ENCODE data around the gene INAFM1.

Gene INAFM1

GRCh38 chr19:47229676-47230053, 45.0 kb upstream of the INAFM1 start:
- peaks cover 10% of the 10 kb centered on the region for H3K36me3 ChIP-seq (ENCODE audit: control insufficient read depth, low read length)
- H3K4me2 ChIP-seq (ENCODE audit: low read length), result peak overlapping the region; percentile 99
- no peaks in the 10 kb centered on the region for H4K20me1 ChIP-seq (ENCODE audit: control insufficient read depth, insufficient read depth, low read depth, low read length)
- H3K79me2 ChIP-seq (ENCODE audit: control insufficient read depth, low read length), result peaks cover 5% of the 10 kb centered on the region; the same call in 1 of the 2 replicates
- TF ChIP-seq EZH2phosphoT487 (IDR thresholded peaks at IDR 0.05; ENCODE audit: borderline replicate concordance, low read length), result no peak
- TF ChIP-seq, protein P1, sequence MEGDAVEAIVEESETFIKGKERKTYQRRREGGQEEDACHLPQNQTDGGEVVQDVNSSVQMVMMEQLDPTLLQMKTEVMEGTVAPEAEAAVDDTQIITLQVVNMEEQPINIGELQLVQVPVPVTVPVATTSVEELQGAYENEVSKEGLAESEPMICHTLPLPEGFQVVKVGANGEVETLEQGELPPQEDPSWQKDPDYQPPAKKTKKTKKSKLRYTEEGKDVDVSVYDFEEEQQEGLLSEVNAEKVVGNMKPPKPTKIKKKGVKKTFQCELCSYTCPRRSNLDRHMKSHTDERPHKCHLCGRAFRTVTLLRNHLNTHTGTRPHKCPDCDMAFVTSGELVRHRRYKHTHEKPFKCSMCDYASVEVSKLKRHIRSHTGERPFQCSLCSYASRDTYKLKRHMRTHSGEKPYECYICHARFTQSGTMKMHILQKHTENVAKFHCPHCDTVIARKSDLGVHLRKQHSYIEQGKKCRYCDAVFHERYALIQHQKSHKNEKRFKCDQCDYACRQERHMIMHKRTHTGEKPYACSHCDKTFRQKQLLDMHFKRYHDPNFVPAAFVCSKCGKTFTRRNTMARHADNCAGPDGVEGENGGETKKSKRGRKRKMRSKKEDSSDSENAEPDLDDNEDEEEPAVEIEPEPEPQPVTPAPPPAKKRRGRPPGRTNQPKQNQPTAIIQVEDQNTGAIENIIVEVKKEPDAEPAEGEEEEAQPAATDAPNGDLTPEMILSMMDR (IDR thresholded peaks at IDR 0.05; ENCODE audit: low read depth, low read length, poor library complexity, severe bottlenecking), result no peak
- no peaks in the 10 kb centered on the region for H3K9me2 ChIP-seq (replicated peaks; ENCODE audit: control insufficient read depth, low read length)
- peaks cover 7% of the 10 kb centered on the region for H3K27me3 ChIP-seq (ENCODE audit: control insufficient read depth, low read length)
- peaks cover 64% of the 10 kb centered on the region for H3K4me1 ChIP-seq (ENCODE audit: control insufficient read depth, low read length)
- H3K4me3 ChIP-seq (ENCODE audit: low read length), result peak overlapping the region; percentile 79
- no peaks in the 10 kb centered on the region for H3K9me3 ChIP-seq (ENCODE audit: control insufficient read depth, insufficient read depth, low read length)
- peaks cover 32% of the 10 kb centered on the region for H3F3A ChIP-seq (ENCODE audit: control insufficient read depth, insufficient read depth)
- peak overlapping the region; percentile 95 for H3K27ac ChIP-seq (ENCODE audit: low read depth, low read length)

GRCh38 chr19:47230054-47230920, 44.4 kb upstream of the INAFM1 start:
- H3K4me1 ChIP-seq (ENCODE audit: control insufficient read depth, low read length), result peaks cover 62% of the 10 kb centered on the region
- H3K79me2 ChIP-seq (ENCODE audit: control insufficient read depth, low read length), result peaks cover 5% of the 10 kb centered on the region; the same call in 1 of the 2 replicates
- peaks cover 8% of the 10 kb centered on the region for H3K36me3 ChIP-seq (ENCODE audit: control insufficient read depth, low read length)
- H3K4me2 ChIP-seq (ENCODE audit: low read length), result peak overlapping the region; percentile 99
- H3K27ac ChIP-seq (ENCODE audit: low read depth, low read length), result peak overlapping the region; percentile 95
- no peaks in the 10 kb centered on the region for H3K9me3 ChIP-seq (ENCODE audit: control insufficient read depth, insufficient read depth, low read length)
- TF ChIP-seq EZH2phosphoT487 (IDR thresholded peaks at IDR 0.05; ENCODE audit: borderline replicate concordance, low read length), result no peak
- TF ChIP-seq, protein P1 (IDR thresholded peaks at IDR 0.05; ENCODE audit: low read depth, low read length, poor library complexity, severe bottlenecking), result peak; percentile 71
- peaks cover 31% of the 10 kb centered on the region for H3F3A ChIP-seq (ENCODE audit: control insufficient read depth, insufficient read depth)
- no peaks in the 10 kb centered on the region for H4K20me1 ChIP-seq (ENCODE audit: control insufficient read depth, insufficient read depth, low read depth, low read length)
- H3K9me2 ChIP-seq (replicated peaks; ENCODE audit: control insufficient read depth, low read length), result no peaks in the 10 kb centered on the region
- peak overlapping the region; percentile 79 for H3K4me3 ChIP-seq (ENCODE audit: low read length)
- H3K27me3 ChIP-seq (ENCODE audit: control insufficient read depth, low read length), result peaks cover 7% of the 10 kb centered on the region

- no peaks in the 10 kb centered on the region for H3K9me3 ChIP-seq (ENCODE audit: control insufficient read depth, insufficient read depth, low read length)
- TF ChIP-seq, protein P1 (IDR thresholded peaks at IDR 0.05; ENCODE audit: low read depth, low read length, poor library complexity, severe bottlenecking), result no peak
- TF ChIP-seq EZH2phosphoT487 (IDR thresholded peaks at IDR 0.05; ENCODE audit: borderline replicate concordance, low read length), result no peak
- 0 out of 2 replicates have a peak, but pooled peaks cover 3% of the 10 kb centered on the region for H3K36me3 ChIP-seq (ENCODE audit: control insufficient read depth, low read length)
- H3K4me3 ChIP-seq (ENCODE audit: low read length), result peak within 1 kb of the TSS; percentile 81
- no peaks in the 10 kb centered on the region for H4K20me1 ChIP-seq (ENCODE audit: control insufficient read depth, insufficient read depth, low read depth, low read length)
- H3K4me2 ChIP-seq (ENCODE audit: low read length), result peak within 1 kb of the TSS; percentile 99
- no peaks in the 10 kb centered on the region for H3K9me2 ChIP-seq (replicated peaks; ENCODE audit: control insufficient read depth, low read length)
- H3K79me2 ChIP-seq (ENCODE audit: control insufficient read depth, low read length), result peaks cover 5% of the 10 kb centered on the region; the same call in 1 of the 2 replicates
- H3F3A ChIP-seq (ENCODE audit: control insufficient read depth, insufficient read depth), result peaks cover 26% of the 10 kb centered on the region
- peaks cover 7% of the 10 kb centered on the region for H3K27me3 ChIP-seq (ENCODE audit: control insufficient read depth, low read length)
- H3K4me1 ChIP-seq (ENCODE audit: control insufficient read depth, low read length), result peaks cover 57% of the 10 kb centered on the region
- H3K27ac ChIP-seq (ENCODE audit: low read depth, low read length), result peak within 1 kb of the TSS; percentile 95
Observed at GRCh38 chr19:47230921-47231214, 43.8 kb upstream of the INAFM1 start, which contains the start of gene BBC3. Gene BBC3, minus strand, starts transcription at chr19:47231199. Its CDS starts 2,768 bp downstream, at chr19:47228431.

Data from DOHH2 (cell line).